NCI-H524 treated with DMSO at 0.1 percent for 48 hours (cell line): ENCODE results near the gene HYI.
"Not testable (repeated sequence)": the region's sequence is repeated elsewhere in the genome, so short reads cannot be mapped to it uniquely, and the experiment has no call there.

Experiments
- DNase-seq: peaks from one replicate; lab custom pipeline; 2025; lab: John Stamatoyannopoulos, UW

Gene HYI

GRCh38 chr1:43453442-43454269 lies at the start of gene HYI:
Gene HYI (minus strand): TSS chr1:43453931. CDS start chr1:43453793, 138 bp downstream.
- no peak for DNase-seq

GRCh38 chr1:43501806-43502205 lies 48.1 kb upstream of the HYI start:
- DNase-seq: not testable (repeated sequence)

DNA sequence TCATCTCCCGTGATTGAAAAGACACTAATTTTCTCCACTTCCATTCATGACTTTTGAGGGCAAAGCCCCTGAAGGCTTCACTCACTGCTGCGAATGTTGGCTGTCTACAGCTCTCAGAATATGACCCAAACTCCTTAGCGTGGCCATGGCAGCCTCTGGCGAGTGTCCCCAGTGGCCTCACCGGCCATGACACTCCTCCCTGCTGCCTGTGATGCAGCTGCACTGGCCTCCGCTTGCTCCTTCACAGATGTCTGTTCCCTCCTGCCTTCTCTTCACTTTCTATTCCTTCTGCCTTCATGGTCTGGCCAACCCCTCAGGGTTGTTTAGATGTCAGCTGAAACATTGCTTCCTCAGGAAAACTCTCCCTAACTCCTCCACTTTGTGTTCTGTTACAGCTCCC lies 46.2 kb upstream of the HYI start:
- no peak for DNase-seq

- DNase-seq: no peak
Measured at GRCh38 chr1:43495204-43495603, 41.5 kb upstream of the HYI start.

GRCh38 chr1:43493661-43494450 lies 40.1 kb upstream of the HYI start:
- DNase-seq: no peak

GRCh38 chr1:43492826-43493225 lies 39.1 kb upstream of the HYI start:
- DNase-seq: no peak

DNA sequence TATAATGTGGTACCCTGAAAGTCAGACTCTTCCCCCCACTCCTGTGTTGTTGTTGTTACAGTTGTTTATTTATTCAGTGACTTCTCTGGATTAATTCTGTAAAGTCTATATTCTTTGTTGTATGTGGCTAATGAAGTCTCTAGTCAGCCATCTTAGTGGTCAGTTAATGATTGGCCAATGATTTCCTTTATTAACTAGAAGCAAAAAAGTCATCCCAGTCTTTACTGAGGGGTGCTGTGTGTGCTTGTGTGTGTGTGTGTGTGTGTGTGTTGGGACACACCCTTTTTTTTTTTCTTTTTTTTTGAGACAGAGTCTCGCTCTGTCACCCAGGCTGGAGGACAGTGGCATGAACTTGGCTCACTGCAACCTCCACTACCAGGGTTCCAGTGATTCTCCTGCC lies 37.3 kb upstream of the HYI start:
- DNase-seq: no peak

GRCh38 chr1:43488165-43488564 lies 34.4 kb upstream of the HYI start:
- DNase-seq: no peak

- no peak for DNase-seq
Measured at GRCh38 chr1:43484367-43484766, 30.6 kb upstream of the HYI start.

DNA sequence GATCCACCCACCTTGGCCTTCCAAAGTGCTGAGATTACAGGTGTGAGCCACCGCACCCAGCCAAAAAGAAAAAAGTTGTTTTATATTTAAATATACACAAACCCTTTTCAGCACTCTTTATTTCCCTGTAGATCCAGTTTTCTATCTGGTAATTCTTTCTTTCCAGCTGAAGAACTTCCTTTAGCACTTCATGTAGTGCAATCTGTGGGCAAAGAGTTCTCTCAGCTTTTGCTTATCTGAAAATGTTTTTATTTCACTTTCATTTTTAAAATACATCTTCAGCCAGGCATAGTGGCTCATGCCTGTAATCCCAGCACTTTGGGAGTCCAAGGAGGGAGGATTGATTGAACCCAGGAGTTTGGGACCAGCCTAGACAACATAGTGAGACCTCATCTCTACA lies 28.5 kb upstream of the HYI start:
- DNase-seq: no peak

DNA sequence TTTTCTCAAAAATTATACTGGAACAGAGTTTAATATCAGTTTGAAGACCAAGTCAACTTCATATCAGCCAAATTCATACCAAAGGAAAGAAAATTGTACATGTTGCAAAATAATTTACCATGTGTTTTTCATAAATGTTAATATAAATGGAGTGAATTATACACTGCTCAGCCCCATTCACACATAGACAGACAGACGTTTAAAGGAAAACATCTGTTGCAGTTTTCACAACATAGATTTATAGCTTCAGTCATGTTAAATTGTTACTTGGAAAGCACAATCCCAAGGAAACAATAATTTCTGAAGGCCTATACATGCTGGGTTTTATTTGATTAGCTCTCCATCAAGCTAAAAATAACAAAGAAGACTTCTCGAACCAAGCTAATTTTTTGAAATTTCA lies 27.8 kb upstream of the HYI start:
- no peak for DNase-seq

DNA sequence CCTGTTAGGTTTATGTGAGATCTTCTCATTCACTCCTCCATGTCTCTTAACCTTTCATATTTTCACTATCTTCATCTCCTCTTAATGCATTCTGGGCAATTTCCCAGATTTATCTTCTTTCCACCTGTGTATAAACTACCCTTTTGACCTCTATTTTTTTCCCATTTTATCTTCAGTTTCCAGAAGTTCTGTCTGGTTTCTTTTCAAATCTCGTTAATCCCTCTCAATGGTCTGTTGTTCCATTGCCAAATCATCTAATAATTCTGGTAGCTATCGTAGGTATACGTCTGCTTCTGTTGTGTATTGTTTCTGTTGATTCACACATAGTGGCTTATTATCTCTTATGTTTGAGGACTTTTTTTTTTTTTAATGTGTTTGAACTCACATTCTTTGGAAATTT lies 25.7 kb upstream of the HYI start:
- DNase-seq: no peak

GRCh38 chr1:43477716-43478115 lies 24.0 kb upstream of the HYI start:
- DNase-seq: no peak

GRCh38 chr1:43475611-43476401 lies 22.1 kb upstream of the HYI start:
- DNase-seq: not testable (repeated sequence)

DNA sequence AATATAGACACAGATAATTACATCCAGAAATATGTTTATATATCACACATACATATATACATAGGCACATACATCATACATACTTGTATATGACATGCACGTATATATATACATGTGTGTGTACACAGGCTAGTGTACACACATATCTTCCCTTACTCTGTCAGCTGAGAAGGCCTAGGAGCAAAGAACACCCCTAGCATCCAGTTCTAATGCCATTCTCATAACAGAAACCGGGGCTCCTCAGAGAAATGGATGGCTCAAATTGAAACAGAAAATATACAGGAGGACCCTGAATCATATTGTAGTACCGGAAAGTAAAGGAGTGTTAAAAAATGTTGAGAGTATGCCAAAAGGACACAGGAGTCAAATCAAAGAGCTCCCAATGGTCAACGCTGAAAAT lies 19.7 kb upstream of the HYI start:
- no peak for DNase-seq

DNA sequence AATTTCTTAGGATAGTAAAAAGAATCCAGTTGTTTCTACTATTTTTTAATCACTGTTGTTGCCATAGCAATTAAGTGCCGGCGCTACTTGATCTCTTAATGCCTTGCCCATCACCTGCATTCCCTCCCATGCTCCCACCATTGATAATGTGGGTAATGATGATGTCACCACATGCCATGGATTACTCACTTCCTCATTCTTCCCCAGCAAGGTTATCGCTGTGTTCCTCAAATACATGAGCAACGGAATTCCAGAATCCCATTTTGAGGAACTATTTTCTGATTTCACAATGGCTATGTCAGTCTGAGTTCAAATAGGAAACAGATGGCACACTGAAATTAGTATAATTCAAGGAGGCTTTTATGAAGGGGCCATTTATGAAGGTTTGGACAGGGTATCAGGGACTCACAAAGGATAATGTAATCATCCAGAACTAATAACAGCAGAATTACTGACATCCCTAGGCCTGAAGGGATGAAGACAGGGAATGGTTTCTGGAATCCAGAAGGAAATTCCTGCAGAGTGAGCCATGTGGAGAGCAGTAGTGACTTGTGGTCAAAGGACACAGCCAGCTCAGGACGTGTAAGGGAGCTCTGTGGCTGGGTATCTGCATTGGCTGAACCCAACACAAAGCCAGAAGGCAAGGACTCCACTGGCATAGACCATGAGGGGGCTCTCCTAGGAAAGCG lies 18.9 kb upstream of the HYI start:
- peak; percentile 44 for DNase-seq

GRCh38 chr1:43472087-43472462 lies 18.3 kb upstream of the HYI start:
- DNase-seq: no peak

GRCh38 chr1:43469932-43470331 lies 16.2 kb upstream of the HYI start:
- DNase-seq: no peak

- no peak for DNase-seq
Measured at GRCh38 chr1:43468414-43468813, 14.7 kb upstream of the HYI start.

DNA sequence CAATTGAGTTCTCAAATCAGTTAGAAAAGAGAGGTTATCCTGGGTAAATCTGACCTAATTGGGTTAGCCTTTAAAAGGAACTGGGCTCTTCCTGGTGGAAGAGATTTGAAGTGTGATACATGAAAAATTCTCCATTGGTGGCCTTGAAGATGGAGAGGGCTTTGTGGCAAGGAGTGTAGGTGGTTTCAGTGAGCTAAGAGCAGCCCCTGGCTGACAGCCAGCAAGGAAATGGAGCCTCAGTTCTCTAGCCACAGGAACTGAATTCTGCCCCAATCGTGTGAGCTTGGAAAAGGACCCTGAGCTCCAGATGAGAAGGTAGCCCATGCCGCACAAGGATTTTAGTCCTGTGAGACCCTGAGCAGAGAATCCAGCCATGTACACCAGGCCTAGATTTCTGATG lies 12.7 kb upstream of the HYI start:
- no peak for DNase-seq

DNA sequence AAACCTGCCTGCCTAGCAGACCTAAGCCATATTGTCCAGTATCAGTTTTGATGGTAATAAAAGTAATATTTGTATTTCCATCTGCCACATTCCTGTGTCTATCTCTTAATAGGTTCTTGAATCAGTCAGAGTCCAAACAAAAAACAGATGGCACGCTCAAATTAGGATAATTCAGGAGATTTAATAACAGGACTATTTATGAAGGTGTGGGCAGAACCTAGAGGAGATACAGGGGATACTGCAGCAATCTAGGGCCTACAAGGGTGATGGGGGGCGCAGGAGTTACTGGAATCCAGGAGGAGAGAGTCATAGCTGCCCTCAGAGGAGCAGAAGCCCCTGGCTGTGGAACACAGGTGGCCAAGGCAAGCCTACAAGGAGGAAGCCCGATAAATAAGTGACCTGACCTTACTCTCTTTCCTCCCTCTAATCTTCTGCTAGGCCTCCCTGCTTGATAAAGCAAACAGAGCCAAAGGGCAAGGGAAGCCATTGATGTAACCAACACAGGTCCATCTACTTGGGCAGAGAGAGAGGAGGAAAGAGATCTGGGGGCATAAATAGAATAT lies 11.9 kb upstream of the HYI start:
- peak; percentile 88 for DNase-seq
